GM21717 (cell line): ENCODE data around the gene F8.
"Not testable (repeated sequence)": the region's sequence is repeated elsewhere in the genome, so short reads cannot be mapped to it uniquely, and the experiment has no call there.

ENCODE experiments used
- ATAC-seq: cut with Tn5 transposase; IDR thresholded peaks from one replicate; pipeline ENCODE4 v1.9.1; 2021; ENCODE audit warnings: mild to moderate bottlenecking, moderate library complexity; ENCODE audit not compliant: unreplicated experiment

F8 gene

DNA sequence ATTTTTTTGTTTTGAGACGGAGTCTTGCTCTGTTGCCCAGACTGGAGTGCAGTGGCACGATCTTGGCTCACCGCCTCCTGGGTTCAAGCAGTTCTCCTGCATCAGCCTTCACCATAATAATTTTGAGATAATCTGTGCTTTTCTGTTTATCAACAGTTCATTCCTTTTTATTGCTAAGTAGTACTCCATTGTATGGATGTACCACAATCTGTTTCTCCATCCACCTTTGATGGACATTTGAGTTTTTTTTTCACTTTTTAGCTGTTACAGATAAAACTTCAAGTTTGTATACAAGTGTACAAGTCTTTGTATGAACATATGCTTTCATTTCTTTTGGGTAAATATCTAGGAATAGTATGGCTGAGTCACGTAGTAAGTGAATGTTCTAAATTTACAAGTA lies 13.2 kb upstream of the F8 start:
- ATAC-seq = no peak

DNA sequence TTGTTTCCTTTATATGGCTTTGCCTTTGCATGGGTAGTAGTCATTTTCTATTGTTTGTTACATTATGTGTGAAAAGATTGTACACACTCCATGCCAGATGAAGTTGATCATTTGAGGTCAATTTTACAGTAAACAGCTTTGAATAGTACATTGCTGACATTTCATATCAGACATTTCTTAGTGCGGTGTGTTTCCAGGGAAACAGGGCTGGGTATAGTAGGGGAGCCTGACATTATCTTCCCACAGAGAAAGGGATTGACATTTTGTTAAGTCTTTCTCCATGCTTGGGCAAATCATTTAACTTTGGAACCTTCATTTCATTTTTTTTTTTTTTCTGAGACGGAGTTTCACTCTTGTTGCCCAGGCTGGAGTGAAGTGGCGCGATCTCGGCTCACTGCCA lies 9.1 kb upstream of the F8 start:
- ATAC-seq = no peak

- ATAC-seq = no peak
Observed at GRCh38 chrX:155028877-155029291, 6.4 kb upstream of the F8 start.

DNA sequence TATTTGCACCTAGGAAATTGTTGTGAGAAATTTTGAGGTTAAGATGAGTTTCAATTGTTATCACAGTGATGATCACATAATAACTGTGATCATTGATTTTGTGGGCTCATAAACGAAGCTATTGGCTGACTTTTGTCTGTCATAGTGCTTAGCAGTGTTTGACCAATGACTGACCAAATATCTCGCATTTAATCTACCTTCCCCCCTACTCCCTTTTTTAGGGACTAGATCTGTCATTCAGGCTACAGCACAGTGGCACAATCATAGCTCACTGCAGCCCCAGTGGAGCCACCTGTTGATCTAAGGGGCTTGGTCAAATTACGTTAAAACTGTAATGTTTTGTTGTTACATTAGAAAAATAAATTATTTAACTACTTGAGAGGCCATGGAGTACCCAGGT lies 5.6 kb upstream of the F8 start:
- no peak for ATAC-seq

GRCh38 chrX:155027509-155028066 lies 5.1 kb upstream of the F8 start:
- ATAC-seq = no peak

DNA sequence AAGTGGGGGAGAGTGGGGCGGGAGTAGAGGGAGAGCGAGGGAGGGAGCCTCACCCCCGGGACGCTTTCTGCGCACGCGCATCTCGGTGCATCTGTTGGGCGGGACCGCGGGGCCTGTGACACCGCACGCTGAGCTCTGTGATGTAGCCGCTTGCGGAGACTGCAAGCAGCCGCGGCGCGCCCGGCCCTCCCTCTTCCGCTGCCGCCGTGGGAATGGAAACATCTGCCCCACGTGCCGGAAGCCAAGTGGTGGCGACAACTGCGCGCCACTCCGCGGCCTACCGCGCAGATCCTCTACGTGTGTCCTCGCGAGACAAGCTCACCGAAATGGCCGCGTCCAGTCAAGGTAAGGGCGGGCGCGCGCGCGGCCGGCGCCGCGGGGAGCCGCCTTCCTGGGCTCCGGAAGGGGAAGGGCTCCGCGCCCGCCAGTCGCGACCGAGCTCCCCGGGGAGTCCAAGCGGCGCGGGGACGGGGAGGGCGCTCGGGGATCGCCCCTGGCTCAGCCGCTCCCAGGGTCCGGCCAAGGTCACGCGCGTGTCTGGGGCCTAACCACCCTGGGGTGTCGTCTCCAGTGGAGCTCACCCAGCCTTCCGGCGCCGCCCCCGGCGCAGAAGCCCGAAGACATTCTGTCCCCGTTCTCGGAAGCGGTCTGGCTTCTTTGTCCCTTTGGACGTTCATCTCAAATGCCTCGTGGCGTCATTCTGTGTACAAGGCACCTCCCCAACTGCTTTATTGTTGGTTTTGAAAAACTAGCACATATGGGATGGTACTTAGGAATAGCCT lies 4.4 kb upstream of the F8 start, which contains the start of gene FUNDC2:
TSS of gene FUNDC2 (plus strand) at position 118 of the 782 bp plus-strand sequence. CDS start at position 213, 95 bp downstream.
- ATAC-seq = peak; percentile 91

DNA sequence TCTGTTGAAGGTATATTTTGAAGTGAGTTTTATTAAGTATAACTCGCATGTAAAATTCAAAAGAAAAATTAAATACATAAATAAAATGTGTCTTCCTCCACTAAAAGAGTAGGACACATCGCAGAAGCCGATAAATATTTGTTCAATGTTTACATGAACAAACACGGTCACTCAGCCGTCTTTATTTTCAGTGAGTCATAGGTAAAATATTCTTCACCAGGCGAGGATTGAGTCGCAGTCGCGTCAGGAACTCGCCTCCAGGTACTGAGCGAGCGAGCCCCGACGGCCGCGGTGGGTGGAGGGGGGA lies 3.9 kb upstream of the F8 start:
- no peak for ATAC-seq

- no peak for ATAC-seq
Observed at GRCh38 chrX:155023907-155024833, 1.6 kb upstream of the F8 start.

- ATAC-seq = no peak
Observed at GRCh38 chrX:155020591-155020990, 1.9 kb downstream of the F8 start.

GRCh38 chrX:155009994-155010472 lies 12.5 kb downstream of the F8 start:
- ATAC-seq = no peak

DNA sequence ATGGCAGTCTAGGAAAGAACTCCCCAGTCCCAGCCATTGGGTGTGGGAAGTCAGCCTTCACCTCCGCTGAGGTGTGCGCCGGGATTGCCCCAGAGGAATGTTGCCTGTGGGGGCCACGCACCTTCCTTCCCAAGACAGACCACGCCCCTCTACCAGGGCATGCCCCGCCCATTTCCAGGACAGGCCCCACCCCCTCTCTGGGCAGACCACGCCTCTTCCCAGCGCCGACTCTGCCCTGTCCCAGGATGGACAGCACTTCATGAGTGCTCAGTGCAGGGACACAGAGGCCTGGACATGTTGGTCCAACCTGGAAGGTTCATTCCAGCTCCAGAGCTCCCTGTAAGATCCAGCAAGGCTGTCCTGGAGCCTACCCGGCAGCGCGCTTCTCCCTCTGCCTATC lies 13.9 kb downstream of the F8 start:
- ATAC-seq = not testable (repeated sequence)

DNA sequence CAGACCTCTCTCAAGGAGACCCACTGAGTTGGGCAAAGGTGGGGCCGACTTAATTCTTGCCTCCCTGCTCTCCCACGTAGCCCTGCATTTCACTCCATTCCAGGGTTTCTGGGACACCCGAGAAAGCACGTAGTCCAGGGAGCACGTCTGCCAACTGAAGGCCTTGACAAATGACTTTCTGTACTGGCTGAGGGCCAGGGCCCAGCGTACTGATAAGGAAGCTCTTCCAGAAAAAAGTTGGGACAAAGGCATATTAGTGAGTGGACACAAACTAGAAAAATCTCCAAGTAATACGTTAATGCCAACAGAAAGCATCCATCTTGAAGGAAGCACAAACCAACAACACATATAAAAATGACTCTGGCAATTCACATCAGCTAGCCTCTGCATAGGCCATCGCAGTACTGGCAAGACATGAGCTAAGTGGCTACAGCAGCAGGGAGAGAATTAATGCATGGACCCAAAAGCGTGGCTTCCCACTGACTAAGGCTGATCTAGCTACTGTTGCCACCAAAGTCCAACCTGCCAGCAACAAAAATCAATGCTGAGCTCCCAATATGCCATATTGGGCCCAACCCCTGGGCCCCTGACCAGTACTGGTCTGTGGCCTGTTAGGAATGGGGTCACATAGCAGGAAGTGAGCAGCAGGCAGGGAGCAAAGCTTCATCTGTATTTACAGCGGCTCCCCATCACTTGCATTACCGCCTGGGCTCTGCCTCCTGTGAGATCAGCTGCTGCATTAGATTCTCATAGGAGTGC lies 15.4 kb downstream of the F8 start:
- not testable (repeated sequence) for ATAC-seq

DNA sequence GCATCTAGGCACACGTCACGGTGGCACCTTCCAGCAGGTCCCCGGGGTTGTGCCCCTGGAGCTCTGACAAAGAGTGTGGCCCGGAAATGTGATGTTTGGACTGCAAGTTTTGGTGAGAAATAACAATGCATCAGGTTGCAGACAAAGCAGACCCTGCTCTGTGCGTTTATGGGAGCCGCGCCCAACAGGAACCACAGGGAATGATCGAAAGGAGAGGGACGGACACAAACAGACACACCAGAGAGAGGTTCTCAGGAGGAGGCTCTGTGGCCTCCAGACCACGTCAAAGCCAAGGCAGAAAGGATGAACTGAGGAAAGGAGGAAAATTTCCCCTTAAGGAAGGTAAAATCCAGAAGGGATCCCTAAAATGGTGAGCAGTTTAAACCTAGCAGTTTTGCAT lies 16.1 kb downstream of the F8 start:
- not testable (repeated sequence) for ATAC-seq

DNA sequence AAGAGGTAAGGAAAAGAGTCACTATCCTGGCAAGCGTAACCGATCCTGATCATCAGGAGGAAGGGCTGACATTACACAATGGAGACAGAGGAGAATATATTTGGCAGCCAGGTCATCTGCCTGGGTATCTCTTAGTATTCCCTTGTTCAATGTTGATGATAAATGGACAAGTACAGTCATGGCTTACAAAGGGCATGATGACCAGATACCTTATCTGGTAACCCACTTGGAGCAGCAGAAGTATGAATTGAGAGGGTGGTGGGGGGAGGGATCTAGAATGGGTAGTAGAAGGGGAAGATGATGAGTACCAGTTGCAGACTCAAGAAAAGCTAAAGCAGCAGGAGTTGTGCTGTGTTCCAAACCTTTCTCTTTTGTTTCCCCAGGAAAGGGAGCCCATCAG lies 17.3 kb downstream of the F8 start:
- ATAC-seq = no peak

- ATAC-seq = no peak
Observed at GRCh38 chrX:155001873-155002272, 20.6 kb downstream of the F8 start.

GRCh38 chrX:155000841-155001240 lies 21.7 kb downstream of the F8 start:
- no peak for ATAC-seq

DNA sequence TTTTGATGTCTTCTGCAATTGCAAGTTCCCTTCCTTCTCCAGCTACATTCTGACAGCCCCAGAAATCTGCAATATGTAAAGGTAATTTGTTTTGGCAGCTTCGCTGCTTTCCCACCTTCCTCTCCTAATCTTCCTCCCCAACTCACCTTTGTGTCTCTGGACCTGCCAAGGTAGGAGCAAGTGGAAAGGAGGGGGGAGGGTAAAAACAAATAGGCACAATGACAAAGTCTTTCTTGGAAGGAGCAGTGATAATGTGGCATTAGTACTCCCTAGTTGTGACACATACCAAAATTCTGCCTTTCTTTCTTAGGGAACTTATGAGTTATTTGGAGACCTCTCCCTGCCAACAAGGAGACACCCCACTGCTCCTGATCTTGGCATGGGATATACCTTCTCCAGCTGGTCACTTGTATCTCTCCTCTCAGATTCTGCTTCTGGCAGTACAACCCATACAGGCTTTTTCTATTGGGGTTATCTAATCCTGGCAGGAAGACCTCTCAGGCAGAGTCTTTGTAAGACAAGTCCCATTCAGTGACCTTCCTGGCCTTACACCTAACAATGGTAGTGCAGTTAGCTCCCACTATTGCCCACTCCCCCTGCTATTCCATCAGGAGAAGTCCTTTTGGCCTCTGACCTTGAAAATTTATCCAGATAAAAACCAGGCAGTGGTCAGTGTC lies 24.2 kb downstream of the F8 start:
- no peak for ATAC-seq

- no peak for ATAC-seq
Observed at GRCh38 chrX:154991476-154991875, 31.0 kb downstream of the F8 start.

DNA sequence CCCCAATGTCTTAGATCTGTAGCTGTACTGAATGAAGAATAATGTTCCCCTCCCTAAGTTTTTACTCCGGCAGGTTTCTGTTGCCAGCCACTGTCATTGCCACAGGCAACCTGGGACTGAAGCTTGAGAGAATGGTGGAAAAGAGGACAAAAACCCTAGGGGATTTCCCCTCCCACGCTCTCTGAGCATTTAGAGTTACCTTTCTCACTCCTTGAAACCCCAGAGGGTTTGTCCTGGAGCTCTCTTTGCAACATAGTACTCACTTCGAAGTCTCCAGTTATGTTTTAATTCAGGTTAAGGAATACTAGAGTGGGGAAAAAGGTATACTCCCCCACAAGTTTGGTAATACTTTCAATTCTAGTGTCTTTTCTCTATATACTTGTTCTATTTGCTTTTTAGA lies 31.5 kb downstream of the F8 start:
- no peak for ATAC-seq

- ATAC-seq = no peak
Observed at GRCh38 chrX:154990496-154990895, 32.0 kb downstream of the F8 start.
